HepG2 (cell line): ENCODE data around the gene PIK3CD. TPM values are rescaled to one million over a fixed set of nuclear protein-coding genes. Genes with fewer than 3 reads are reported as not detected.

Source experiments
- ATAC-seq: fragments of 200-7000 bp; cut with Tn5 transposase; 3 replicates; pipeline ENCODE4 v1.9.1; 2020; ENCODE audit warnings: mild to moderate bottlenecking, moderate library complexity
- BruUV-seq: library from RNA; stranded (reverse); fragments of 400-500 nt; replicated peaks from 2 replicates; lab custom pipeline; 2021; lab: Mats Ljungman, UMichigan
- CTCF ChIA-PET: fragments of 300-600 bp; formaldehyde crosslinking; extraction: SDS; loops from one replicate; lab custom pipeline; 2021; ENCODE audit warnings: low total read pairs, inconsistent platforms, low intra/inter-chr PET ratio; lab: Yijun Ruan, JAX
- POLR2A ChIA-PET: fragments of 350-600 bp; sonication (Branson Sonifier 250); formaldehyde crosslinking; loops from one replicate; lab custom pipeline; 2020; ENCODE audit warnings: antibody characterized with exemption, inconsistent platforms; lab: Yijun Ruan, JAX
- DNase-seq: peaks from one replicate; pipeline ENCODE4 v3.0.0-alpha.2; 2015; ENCODE audit warnings: low spot score
- FAIRE-seq: peaks from 3 replicates; lab custom pipeline; 2011; peaks lifted over from hg19 to GRCh38; lab: Jason Lieb, UNC
- H2AFZ ChIP-seq: one replicate; pipeline ENCODE4 v1.6.1; 2011; ENCODE audit warnings: low read length, inconsistent platforms
- H3K27ac ChIP-seq: fragments of 300-600 bp; 3 replicates; pipeline ENCODE4 v1.8.0; 2011; ENCODE audit warnings: mixed run types, mild to moderate bottlenecking, mixed read lengths, low read length, inconsistent platforms; ENCODE audit not compliant: insufficient read depth; ENCODE audit errors: extremely low read length
- H3K27me3 ChIP-seq, 2 experiments: fragments of 200-600 bp in 1 of 2; 2 replicates in 1 of 2; 3 replicates in 1 of 2; pipeline versions ENCODE4 v1.6.0 to v1.8.0; 2011; ENCODE audit warnings: low read length in 2 of 2, mild to moderate bottlenecking in 2 of 2, moderate library complexity in 2 of 2, inconsistent platforms in 1 of 2; ENCODE audit not compliant: insufficient read depth in 2 of 2, control insufficient read depth in 1 of 2
- H3K36me3 ChIP-seq, 2 experiments: fragments of 200-600 bp in 1 of 2; replicated peaks in 1 of 2; 2 replicates in 1 of 2; 3 replicates in 1 of 2; pipeline versions ENCODE4 v1.5.1 to v1.8.0; 2011; ENCODE audit warnings: low read length in 2 of 2, inconsistent platforms in 1 of 2; ENCODE audit not compliant: insufficient read depth in 2 of 2, control insufficient read depth in 1 of 2
- H3K4me1 ChIP-seq: 2 replicates; pipeline ENCODE4 v1.5.1; 2012; ENCODE audit warnings: low read length, inconsistent platforms; ENCODE audit not compliant: insufficient read depth
- H3K4me2 ChIP-seq: 2 replicates; pipeline ENCODE4 v1.6.0; 2011; ENCODE audit warnings: low read depth, low read length, inconsistent platforms
- H3K4me3 ChIP-seq, 3 experiments: fragments of 200-600 bp in 1 of 3; sonication (generic), shearing (Covaris generic) in 1 of 3; replicated peaks in 1 of 3; 2 replicates each; pipeline ENCODE4 v1.5.1; 2011 to 2016; ENCODE audit warnings: low read length in 3 of 3, inconsistent platforms in 2 of 3, low read depth in 2 of 3, mild to moderate bottlenecking in 2 of 3, control low read depth in 1 of 3, mixed read lengths in 1 of 3; ENCODE audit not compliant: insufficient read depth in 1 of 3
- H3K79me2 ChIP-seq: one replicate; pipeline ENCODE4 v1.6.1; 2011; ENCODE audit warnings: low read length, inconsistent platforms; ENCODE audit not compliant: insufficient read depth
- H3K9ac ChIP-seq: 2 replicates; pipeline ENCODE4 v1.6.0; 2011; ENCODE audit warnings: mild to moderate bottlenecking, low read depth, low read length, inconsistent platforms; ENCODE audit not compliant: insufficient read depth
- H3K9me3 ChIP-seq: 2 replicates; pipeline ENCODE4 v1.5.1; 2012; ENCODE audit warnings: mild to moderate bottlenecking, low read length
- H4K20me1 ChIP-seq: 2 replicates; pipeline ENCODE4 v1.6.0; 2011; ENCODE audit warnings: inconsistent platforms, mild to moderate bottlenecking, low read length, moderate library complexity; ENCODE audit not compliant: insufficient read depth
- CEBPG ChIP-seq: IDR thresholded peaks from 2 replicates; pipeline ENCODE4 v1.6.1; 2016
- ZBTB25 ChIP-seq: IDR thresholded peaks from 2 replicates; pipeline ENCODE4 v1.6.1; 2018; ENCODE audit warnings: missing genetic modification reagents
- ZNF329 ChIP-seq: sonication (generic); formaldehyde crosslinking; IDR thresholded peaks from 2 replicates; pipeline ENCODE4 v1.9.0; 2021; ENCODE audit warnings: low read depth, mild to moderate bottlenecking, missing genetic modification reagents
- ZNF432 ChIP-seq: sonication (generic); formaldehyde crosslinking; IDR thresholded peaks from 2 replicates; pipeline ENCODE4 v1.5.0; 2020; ENCODE audit warnings: missing genetic modification reagents, mild to moderate bottlenecking, borderline replicate concordance
- WGBS: methylation state at CpG from one replicate; pipeline ENCODE4 v1.1.6; 2017; ENCODE audit warnings: low lambda C conversion rate; 5-methylcytosine and 5-hydroxymethylcytosine counted together
- in situ Hi-C: cut with HindIII; loops from 2 replicates; pipeline ENCODE4 v1.10.0; 2017; ENCODE audit warnings: low pct_unique_long_range_greater_than_20kb; ENCODE audit not compliant: extremely low pct_ligation_motif_present
- intact Hi-C: fragments of 100-400 bp; cut with micrococcal nuclease; formaldehyde crosslinking; loops from one replicate; pipeline ENCODE4 v1.10.0; 2022; ENCODE audit not compliant: unreplicated experiment
- polyA plus RNA-seq, 8 experiments: library from polyadenylated mRNA; depleted of rRNA in 3 of 8; stranded (reverse) in 7 of 8; unstranded in 1 of 8; fragments of >200 nt; fragmentation: Illumina TruSeq in 4 of 8; extraction: Trizol in 4 of 8; gene quantifications; 2 replicates each; pipeline versions ENCODE4 v1.2.1 to v1.2.3, GENCODE V29; 2011 to 2016; ENCODE audit warnings: low read depth in 4 of 8, missing spikeins in 1 of 8, mixed read lengths in 1 of 8; ENCODE audit not compliant: insufficient read depth in 1 of 8
- total RNA-seq, 5 experiments: library from RNA; depleted of rRNA; stranded (reverse); fragments of >200 nt; fragmentation: Illumina TruSeq; extraction: Trizol; gene quantifications; 2 replicates each; pipeline ENCODE4 v1.2.3, GENCODE V29; 2016; ENCODE audit warnings: low read depth in 1 of 5
- TF ChIP-seq, protein P1 (sequence below): sonication (generic); formaldehyde crosslinking; IDR thresholded peaks from 2 replicates; pipeline ENCODE4 v1.4.0; 2020; ENCODE audit warnings: missing genetic modification reagents

The PIK3CD gene
- total and polyA plus RNA-seq, 2 of the 13 experiments (the other 11 are each of a cell fraction or from before 2014, with no cell fraction given): 7.1 to 10.0 TPM

DNA sequence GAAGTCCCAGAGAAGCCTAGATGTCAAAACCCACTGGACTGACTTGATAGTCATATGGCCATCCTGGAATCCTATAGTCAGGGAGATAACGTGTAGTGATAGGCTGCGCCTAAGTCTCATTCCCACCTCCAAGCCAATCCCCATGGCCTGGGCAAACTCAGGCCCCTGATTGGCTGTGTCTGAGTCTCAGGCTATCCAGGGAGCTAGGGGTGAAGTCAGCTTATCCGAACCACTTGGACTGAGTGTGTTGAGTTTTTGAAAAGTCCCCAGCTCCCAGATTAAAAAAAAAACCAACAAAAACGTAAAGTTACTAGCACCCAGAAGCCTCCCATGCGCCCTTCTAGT lies 51.6 kb downstream of the PIK3CD start:
- TF ChIP-seq ZNF432 (CRISPR knock-in tag) (no peak), CEBPG (no peak), ZBTB25 (CRISPR knock-in tag) (no peak), ZNF329 (CRISPR knock-in tag) (0 out of 2 replicates have a peak, but pooled peaks have one; percentile 3)
- TF ChIP-seq, protein P1, sequence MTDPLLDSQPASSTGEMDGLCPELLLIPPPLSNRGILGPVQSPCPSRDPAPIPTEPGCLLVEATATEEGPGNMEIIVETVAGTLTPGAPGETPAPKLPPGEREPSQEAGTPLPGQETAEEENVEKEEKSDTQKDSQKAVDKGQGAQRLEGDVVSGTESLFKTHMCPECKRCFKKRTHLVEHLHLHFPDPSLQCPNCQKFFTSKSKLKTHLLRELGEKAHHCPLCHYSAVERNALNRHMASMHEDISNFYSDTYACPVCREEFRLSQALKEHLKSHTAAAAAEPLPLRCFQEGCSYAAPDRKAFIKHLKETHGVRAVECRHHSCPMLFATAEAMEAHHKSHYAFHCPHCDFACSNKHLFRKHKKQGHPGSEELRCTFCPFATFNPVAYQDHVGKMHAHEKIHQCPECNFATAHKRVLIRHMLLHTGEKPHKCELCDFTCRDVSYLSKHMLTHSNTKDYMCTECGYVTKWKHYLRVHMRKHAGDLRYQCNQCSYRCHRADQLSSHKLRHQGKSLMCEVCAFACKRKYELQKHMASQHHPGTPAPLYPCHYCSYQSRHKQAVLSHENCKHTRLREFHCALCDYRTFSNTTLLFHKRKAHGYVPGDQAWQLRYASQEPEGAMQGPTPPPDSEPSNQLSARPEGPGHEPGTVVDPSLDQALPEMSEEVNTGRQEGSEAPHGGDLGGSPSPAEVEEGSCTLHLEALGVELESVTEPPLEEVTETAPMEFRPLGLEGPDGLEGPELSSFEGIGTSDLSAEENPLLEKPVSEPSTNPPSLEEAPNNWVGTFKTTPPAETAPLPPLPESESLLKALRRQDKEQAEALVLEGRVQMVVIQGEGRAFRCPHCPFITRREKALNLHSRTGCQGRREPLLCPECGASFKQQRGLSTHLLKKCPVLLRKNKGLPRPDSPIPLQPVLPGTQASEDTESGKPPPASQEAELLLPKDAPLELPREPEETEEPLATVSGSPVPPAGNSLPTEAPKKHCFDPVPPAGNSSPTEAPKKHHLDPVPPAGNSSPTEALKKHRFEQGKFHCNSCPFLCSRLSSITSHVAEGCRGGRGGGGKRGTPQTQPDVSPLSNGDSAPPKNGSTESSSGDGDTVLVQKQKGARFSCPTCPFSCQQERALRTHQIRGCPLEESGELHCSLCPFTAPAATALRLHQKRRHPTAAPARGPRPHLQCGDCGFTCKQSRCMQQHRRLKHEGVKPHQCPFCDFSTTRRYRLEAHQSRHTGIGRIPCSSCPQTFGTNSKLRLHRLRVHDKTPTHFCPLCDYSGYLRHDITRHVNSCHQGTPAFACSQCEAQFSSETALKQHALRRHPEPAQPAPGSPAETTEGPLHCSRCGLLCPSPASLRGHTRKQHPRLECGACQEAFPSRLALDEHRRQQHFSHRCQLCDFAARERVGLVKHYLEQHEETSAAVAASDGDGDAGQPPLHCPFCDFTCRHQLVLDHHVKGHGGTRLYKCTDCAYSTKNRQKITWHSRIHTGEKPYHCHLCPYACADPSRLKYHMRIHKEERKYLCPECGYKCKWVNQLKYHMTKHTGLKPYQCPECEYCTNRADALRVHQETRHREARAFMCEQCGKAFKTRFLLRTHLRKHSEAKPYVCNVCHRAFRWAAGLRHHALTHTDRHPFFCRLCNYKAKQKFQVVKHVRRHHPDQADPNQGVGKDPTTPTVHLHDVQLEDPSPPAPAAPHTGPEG (CRISPR knock-in tag): no peak
- no peak for FAIRE-seq
- Histone ChIP-seq H3K79me2 (no peaks in the 10 kb centered on the region), H3K9me3 (no peaks in the 10 kb centered on the region), H3K4me1 (peaks cover 7% of the 10 kb centered on the region; the same call in 1 of the 2 replicates), H3K27me3 (no peaks in the 10 kb centered on the region), H3K27ac (no peak overlapping the region), H4K20me1 (0 out of 2 replicates have a peak, but pooled peaks cover 3% of the 10 kb centered on the region), H3K9ac (no peak overlapping the region), H3K4me2 (no peak overlapping the region), H3K36me3 (no peaks in the 10 kb centered on the region), H3K4me3 (no peak overlapping the region), H2AFZ (no peak overlapping the region)
- WGBS: 85% methylated on average over 3 of the region's 5 CpGs
- no TSS peak for BruUV-seq
- no peak for ATAC-seq
- CTCF ChIA-PET: interaction anchor here (2.3 kb wide), 1 partner anchor 14 kb away, joined by 5 read pairs; no protein-coding TSS in a partner anchor
- DNase-seq: no peak
- in situ Hi-C loops: no loop called here
- intact Hi-C loops: no loop called here
- POLR2A ChIA-PET: no interaction called here
